Measurements from ENCODE around the gene GPR42. TPM values are rescaled to one million over a fixed set of nuclear protein-coding genes. Genes with fewer than 3 reads are reported as not detected.

Gene GPR42
- total and polyA plus RNA-seq, 2 of the 4 experiments (the other 2 are of a cell fraction), result not detected

DNA sequence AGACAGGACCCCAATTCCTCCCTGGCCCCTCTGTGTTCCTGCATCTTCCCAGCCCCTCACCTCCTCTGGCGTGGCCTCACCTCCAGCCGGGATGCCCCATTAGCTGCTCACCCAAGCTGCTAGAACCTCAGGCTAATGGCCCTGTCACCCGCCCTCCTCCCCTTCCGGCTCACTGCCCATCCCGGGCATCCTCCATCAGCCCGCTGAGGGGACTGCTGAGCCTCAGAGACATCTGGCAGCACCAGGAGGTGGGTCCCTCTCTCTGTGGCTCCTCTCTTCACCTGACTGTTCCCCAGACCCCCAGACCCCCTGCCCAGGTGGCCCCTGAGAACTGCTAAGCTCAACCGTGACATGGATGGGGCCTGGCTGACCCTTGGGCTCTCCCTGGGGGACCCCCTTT lies 20.3 kb upstream of the GPR42 start:
- dilution Hi-C loops (cut with HindIII; ENCODE audit: low sequenced_read_pairs, unreplicated experiment) (no loop called here), in situ Hi-C loops (cut with MboI; ENCODE audit: low sequenced_read_pairs) (no loop called here), intact Hi-C loops (cut with micrococcal nuclease) (loop anchor here (10.0 kb wide), 1 partner anchor 114 kb away; no protein-coding TSS in a partner anchor)

More for the DNA sequence above, 20.3 kb upstream of the GPR42 start:
- no peaks in the 10 kb centered on the region for H3K79me1 ChIP-seq (ENCODE audit: low read depth in 1 of 2, low read length in 2 of 2)
- no peak overlapping the region for H3K4ac ChIP-seq (ENCODE audit: low read depth, low read length)
- no peak overlapping the region for H2AK5ac ChIP-seq (ENCODE audit: low read depth, low read length)
- H3K27ac ChIP-seq (ENCODE audit: insufficient read depth, low read length), result no peak overlapping the region
- H2BK15ac ChIP-seq (ENCODE audit: low read depth, low read length), result no peak overlapping the region
- H2BK20ac ChIP-seq (ENCODE audit: low read depth, low read length), result no peak overlapping the region
- ChIA-PET POLR2A (ENCODE audit: unreplicated experiment) (no interaction called here), CTCF (no interaction called here)
- no peak overlapping the region for H2BK120ac ChIP-seq (ENCODE audit: low read depth, low read length)
- no peak for TF ChIP-seq BHLHE40 (IDR thresholded peaks at IDR 0.05; ENCODE audit: low read depth, low read length)
- no peak for TF ChIP-seq MAZ (IDR thresholded peaks at IDR 0.05; ENCODE audit: borderline replicate concordance, low read depth, low read length)
- no peak for TF ChIP-seq MAFK (IDR thresholded peaks at IDR 0.05; ENCODE audit: low read depth, low read length)
- no peak for TF ChIP-seq MXI1 (IDR thresholded peaks at IDR 0.05; ENCODE audit: borderline replicate concordance, low read depth, low read length)
- TF ChIP-seq, protein P1, sequence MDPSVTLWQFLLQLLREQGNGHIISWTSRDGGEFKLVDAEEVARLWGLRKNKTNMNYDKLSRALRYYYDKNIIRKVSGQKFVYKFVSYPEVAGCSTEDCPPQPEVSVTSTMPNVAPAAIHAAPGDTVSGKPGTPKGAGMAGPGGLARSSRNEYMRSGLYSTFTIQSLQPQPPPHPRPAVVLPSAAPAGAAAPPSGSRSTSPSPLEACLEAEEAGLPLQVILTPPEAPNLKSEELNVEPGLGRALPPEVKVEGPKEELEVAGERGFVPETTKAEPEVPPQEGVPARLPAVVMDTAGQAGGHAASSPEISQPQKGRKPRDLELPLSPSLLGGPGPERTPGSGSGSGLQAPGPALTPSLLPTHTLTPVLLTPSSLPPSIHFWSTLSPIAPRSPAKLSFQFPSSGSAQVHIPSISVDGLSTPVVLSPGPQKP (IDR thresholded peaks at IDR 0.05; ENCODE audit: borderline replicate concordance, low read depth, low read length), result no peak
- TF ChIP-seq USF2 (IDR thresholded peaks at IDR 0.05; ENCODE audit: low read depth, low read length), result no peak
- TF ChIP-seq CHD1 (IDR thresholded peaks at IDR 0.05; ENCODE audit: low read depth, low read length), result no peak
- no peak for TF ChIP-seq SMC3 (IDR thresholded peaks at IDR 0.05; ENCODE audit: low read depth, low read length)
- TF ChIP-seq RFX5 (IDR thresholded peaks at IDR 0.05; ENCODE audit: low read depth, low read length), result no peak
- TF ChIP-seq NFE2L2 (IDR thresholded peaks at IDR 0.05; ENCODE audit: low read depth, low read length), result no peak
- TF ChIP-seq CEBPB (IDR thresholded peaks at IDR 0.05; ENCODE audit: low read depth, low read length), result no peak
- TF ChIP-seq, protein P2, sequence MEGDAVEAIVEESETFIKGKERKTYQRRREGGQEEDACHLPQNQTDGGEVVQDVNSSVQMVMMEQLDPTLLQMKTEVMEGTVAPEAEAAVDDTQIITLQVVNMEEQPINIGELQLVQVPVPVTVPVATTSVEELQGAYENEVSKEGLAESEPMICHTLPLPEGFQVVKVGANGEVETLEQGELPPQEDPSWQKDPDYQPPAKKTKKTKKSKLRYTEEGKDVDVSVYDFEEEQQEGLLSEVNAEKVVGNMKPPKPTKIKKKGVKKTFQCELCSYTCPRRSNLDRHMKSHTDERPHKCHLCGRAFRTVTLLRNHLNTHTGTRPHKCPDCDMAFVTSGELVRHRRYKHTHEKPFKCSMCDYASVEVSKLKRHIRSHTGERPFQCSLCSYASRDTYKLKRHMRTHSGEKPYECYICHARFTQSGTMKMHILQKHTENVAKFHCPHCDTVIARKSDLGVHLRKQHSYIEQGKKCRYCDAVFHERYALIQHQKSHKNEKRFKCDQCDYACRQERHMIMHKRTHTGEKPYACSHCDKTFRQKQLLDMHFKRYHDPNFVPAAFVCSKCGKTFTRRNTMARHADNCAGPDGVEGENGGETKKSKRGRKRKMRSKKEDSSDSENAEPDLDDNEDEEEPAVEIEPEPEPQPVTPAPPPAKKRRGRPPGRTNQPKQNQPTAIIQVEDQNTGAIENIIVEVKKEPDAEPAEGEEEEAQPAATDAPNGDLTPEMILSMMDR (conservative IDR thresholded peaks at IDR 0.05; ENCODE audit: low read depth, low read length), result no peak
- no peak for TF ChIP-seq RAD21 (IDR thresholded peaks at IDR 0.05; ENCODE audit: low read length)
- H3K4me3 ChIP-seq (ENCODE audit: insufficient read depth, low read depth, low read length), result no peak overlapping the region
- H2BK5ac ChIP-seq (ENCODE audit: low read depth, low read length, poor library complexity, severe bottlenecking), result no peak overlapping the region
- DNase-seq, result no peak
- H4K5ac ChIP-seq (ENCODE audit: low read depth, low read length), result no peak overlapping the region
- no peak overlapping the region for H4K8ac ChIP-seq (ENCODE audit: low read depth in 2 of 2, low read length in 2 of 2)
- no CpG with 5 or more reads among the region's 7 CpGs for WGBS, 2 experiments (ENCODE audit: extremely low coverage in 2 of 2, insufficient read length in 1 of 2)
- no peak overlapping the region for H3K23ac ChIP-seq (ENCODE audit: low read depth, low read length)
- peaks cover 15% of the 10 kb centered on the region for H3K27me3 ChIP-seq (ENCODE audit: control insufficient read depth, insufficient read depth, low read length)
- H2AK9ac ChIP-seq (replicated peaks; ENCODE audit: low read depth, low read length, poor library complexity), result no peak overlapping the region
- H3K18ac ChIP-seq (ENCODE audit: low read depth, low read length), result no peak overlapping the region
- H3K36me3 ChIP-seq (ENCODE audit: control insufficient read depth, insufficient read depth, low read length), result no peaks in the 10 kb centered on the region
- H2AFZ ChIP-seq (replicated peaks; ENCODE audit: low read length, poor library complexity), result no peak overlapping the region
- no peak overlapping the region for H3K9ac ChIP-seq (ENCODE audit: low read depth, low read length)
- no peak overlapping the region for H4K91ac ChIP-seq (ENCODE audit: insufficient read depth, low read depth, low read length)
- H3K56ac ChIP-seq (ENCODE audit: extremely low read depth, insufficient read depth, low read length), result no peak overlapping the region
- no peaks in the 10 kb centered on the region for H3K4me1 ChIP-seq (ENCODE audit: control insufficient read depth, insufficient read depth, low read length)
- H3K9me3 ChIP-seq (ENCODE audit: control insufficient read depth, insufficient read depth, low read length), result no peaks in the 10 kb centered on the region
- H3K9me1 ChIP-seq (ENCODE audit: insufficient read depth, low read length), result no peaks in the 10 kb centered on the region
- H3K14ac ChIP-seq (replicated peaks; ENCODE audit: low read depth, low read length), result no peak overlapping the region
- no peaks in the 10 kb centered on the region for H4K20me1 ChIP-seq (ENCODE audit: insufficient read depth, low read length)
- BruUV-seq (replicated peaks), result no TSS peak
- H3K4me2 ChIP-seq (ENCODE audit: low read depth, low read length), result no peak overlapping the region
- no peak for ATAC-seq (ENCODE audit: low read depth)
